IPS DF 4.7 (cell line): Measurements from ENCODE around the gene ALB.

Experiments
- DNase-seq: peaks from one replicate; pipeline ENCODE4 v3.0.0-alpha.2; 2013; ENCODE audit warnings: low spot score; ENCODE audit errors: extremely low read depth

Gene ALB

GRCh38 chr4:73408181-73408867 lies 4.2 kb downstream of the ALB start:
- DNase-seq, result no peak

- DNase-seq, result no peak
Observed at GRCh38 chr4:73409012-73409862, 5.2 kb downstream of the ALB start.

- no peak for DNase-seq
Observed at GRCh38 chr4:73409978-73410548, 6.0 kb downstream of the ALB start.

GRCh38 chr4:73410916-73411730 lies 7.0 kb downstream of the ALB start:
- no peak for DNase-seq

- DNase-seq, result no peak
Observed at GRCh38 chr4:73411731-73412414, 7.8 kb downstream of the ALB start.

- no peak for DNase-seq
Observed at GRCh38 chr4:73413294-73413755, 9.2 kb downstream of the ALB start.

GRCh38 chr4:73414936-73415271 lies 10.8 kb downstream of the ALB start:
- no peak for DNase-seq

GRCh38 chr4:73415807-73416238 lies 11.7 kb downstream of the ALB start:
- no peak for DNase-seq

- DNase-seq, result no peak
Observed at GRCh38 chr4:73416423-73417087, 12.5 kb downstream of the ALB start.

- DNase-seq, result no peak
Observed at GRCh38 chr4:73417342-73417741, 13.3 kb downstream of the ALB start.

- DNase-seq, result no peak
Observed at GRCh38 chr4:73417973-73418372, 13.9 kb downstream of the ALB start.

GRCh38 chr4:73418677-73419076 lies 14.6 kb downstream of the ALB start:
- no peak for DNase-seq

GRCh38 chr4:73419106-73420038 lies 15.3 kb downstream of the ALB start:
- DNase-seq, result no peak

- DNase-seq, result no peak
Observed at GRCh38 chr4:73420615-73421014, 16.5 kb downstream of the ALB start.

GRCh38 chr4:73421708-73422457 lies 17.8 kb downstream of the ALB start:
- DNase-seq, result no peak

GRCh38 chr4:73422458-73422752 lies 18.3 kb downstream of the ALB start:
- no peak for DNase-seq

- no peak for DNase-seq
Observed at GRCh38 chr4:73423184-73423583, 19.1 kb downstream of the ALB start.

GRCh38 chr4:73426666-73427065 lies 22.6 kb downstream of the ALB start:
- DNase-seq, result no peak

- DNase-seq, result no peak
Observed at GRCh38 chr4:73429118-73429517, 25.0 kb downstream of the ALB start.
